ENCODE results near the gene KCNA4. TPM values are rescaled to one million over a fixed set of nuclear protein-coding genes. Genes with fewer than 3 reads are reported as not detected.

KCNA4 gene
- total and polyA plus RNA-seq, 4 donors = 0.07 to 2.9 (median 0.38) TPM

DNA sequence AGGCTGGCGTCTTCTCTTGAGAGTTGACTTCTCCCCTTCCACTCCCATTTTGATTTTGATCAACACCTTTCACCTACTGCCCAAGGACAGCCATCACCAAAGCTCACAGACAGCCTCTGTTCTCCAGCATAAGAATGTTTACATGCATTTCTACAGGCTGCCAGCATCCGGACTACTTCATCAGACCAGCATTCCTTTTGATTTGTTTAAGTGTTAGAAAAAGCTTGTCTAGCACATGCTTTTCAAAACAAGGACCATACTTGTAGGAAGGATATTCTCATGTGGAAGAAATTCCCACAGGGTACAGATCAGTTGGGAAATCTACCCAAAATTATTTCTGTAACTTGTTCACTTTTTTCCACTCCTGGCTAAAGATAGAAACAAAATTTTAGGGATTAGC lies 6.2 kb upstream of the KCNA4 start:
- TF ChIP-seq CTCF (IDR thresholded peaks at IDR 0.05; ENCODE audit: control extremely low read depth, extremely low read depth) = no peak
- DNase-seq (peak; percentile 59 to 84 (median 60)), ATAC-seq (ENCODE audit: insufficient read depth, low FRiP score) (peak; percentile 44)

DNA sequence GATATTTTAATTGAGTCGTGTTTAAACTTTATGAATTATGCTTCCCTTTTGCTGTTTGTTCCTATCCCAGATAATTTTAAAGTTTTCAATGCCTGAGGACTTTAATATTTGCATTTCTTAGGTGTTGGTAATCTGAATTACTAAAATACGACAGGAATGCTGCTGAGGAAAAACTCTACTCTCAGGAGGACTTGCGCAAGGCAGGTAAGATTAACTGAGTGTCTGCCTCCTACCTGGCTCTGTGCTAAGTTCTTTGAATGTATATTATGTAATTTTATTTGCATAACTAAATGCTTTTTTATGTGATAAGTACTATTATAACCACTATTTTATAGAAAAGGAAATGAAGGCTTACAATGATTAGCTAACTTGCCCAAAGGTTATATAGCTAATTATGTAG lies 2.7 kb upstream of the KCNA4 start:
- Histone ChIP-seq H3K4me3 (no peak overlapping the region), H3K27me3 (ENCODE audit: control insufficient read depth in 3 of 3, insufficient read depth in 3 of 3, low read length in 2 of 3) (peaks cover 0 to 18% (median 13%) of the 10 kb centered on the region in 3 donors), H3K4me1 (ENCODE audit: control insufficient read depth in 5 of 5, insufficient read depth in 5 of 5, low read length in 5 of 5) (peaks cover 0 to 49% (median 4%) of the 10 kb centered on the region in 5 donors), H3K9me3 (ENCODE audit: control insufficient read depth in 4 of 4, insufficient read depth in 3 of 4, low read length in 3 of 4) (peaks cover 0 to 2% (median 0%) of the 10 kb centered on the region in 4 donors), H3K27ac (ENCODE audit: low read depth in 1 of 2, low read length in 1 of 2) (no peak overlapping the region), H3K36me3 (ENCODE audit: control insufficient read depth in 4 of 4, insufficient read depth in 4 of 4, low read length in 4 of 4) (no peaks in the 10 kb centered on the region), H3K9ac (ENCODE audit: insufficient read depth in 1 of 2, low read length in 2 of 2) (no peak overlapping the region)
- 37 to 38% methylated on average over 3 of the region's 3 CpGs for WGBS, 2 donors
- DNase-seq (peak in 1 of 3 donors; percentile 48), ATAC-seq (ENCODE audit: insufficient read depth, low FRiP score) (no peak)
- TF ChIP-seq CTCF (IDR thresholded peaks at IDR 0.05; ENCODE audit: control extremely low read depth, extremely low read depth) = no peak

More for the DNA sequence above, 6.2 kb upstream of the KCNA4 start:
- H3K36me3 ChIP-seq (ENCODE audit: control insufficient read depth in 4 of 4, insufficient read depth in 4 of 4, low read length in 4 of 4) = no peaks in the 10 kb centered on the region
- WGBS, 2 donors = 29 to 35% methylated on average over 2 of the region's 2 CpGs
- H3K4me1 ChIP-seq (ENCODE audit: control insufficient read depth in 5 of 5, insufficient read depth in 5 of 5, low read length in 5 of 5) = peaks cover 0 to 29% (median 4%) of the 10 kb centered on the region in 5 donors
- H3K27ac ChIP-seq (ENCODE audit: low read depth in 1 of 2, low read length in 1 of 2) = no peak overlapping the region
- no peak overlapping the region for H3K4me3 ChIP-seq
- peaks cover 0 to under 1% (median 0%) of the 10 kb centered on the region in 3 donors for H3K27me3 ChIP-seq (ENCODE audit: control insufficient read depth in 3 of 3, insufficient read depth in 3 of 3, low read length in 2 of 3)
- H3K9me3 ChIP-seq (ENCODE audit: control insufficient read depth in 4 of 4, insufficient read depth in 3 of 4, low read length in 3 of 4) = no peaks in the 10 kb centered on the region
- no peak overlapping the region for H3K9ac ChIP-seq (ENCODE audit: insufficient read depth in 1 of 2, low read length in 2 of 2)

DNA sequence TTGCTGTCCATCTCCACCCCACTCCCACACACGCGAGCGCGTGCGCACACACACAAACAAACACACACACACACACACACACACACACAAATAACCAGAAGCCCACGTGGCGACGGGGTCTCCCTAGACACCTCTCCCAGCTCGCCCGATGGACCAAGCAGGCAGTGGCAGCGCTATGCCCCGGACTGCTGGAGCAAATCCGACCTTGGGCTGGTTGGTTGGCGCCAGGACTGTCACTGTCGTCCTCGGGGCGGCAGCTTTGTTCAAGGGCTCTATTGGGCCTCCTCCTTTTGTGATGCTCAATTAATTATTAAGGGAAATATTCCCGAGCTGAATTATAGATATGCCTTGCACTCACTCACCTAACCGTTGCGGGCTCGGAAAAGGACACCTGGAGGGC lies 1.7 kb upstream of the KCNA4 start:
- Histone ChIP-seq H3K36me3 (ENCODE audit: control insufficient read depth in 4 of 4, insufficient read depth in 4 of 4, low read length in 4 of 4) (no peaks in the 10 kb centered on the region), H3K9me3 (ENCODE audit: control insufficient read depth in 4 of 4, insufficient read depth in 3 of 4, low read length in 3 of 4) (peaks cover 0 to 2% (median 0%) of the 10 kb centered on the region in 4 donors), H3K4me3 (no peak overlapping the region), H3K9ac (ENCODE audit: insufficient read depth in 1 of 2, low read length in 2 of 2) (no peak overlapping the region), H3K27me3 (ENCODE audit: control insufficient read depth in 3 of 3, insufficient read depth in 3 of 3, low read length in 2 of 3) (peaks cover 0 to 23% (median 17%) of the 10 kb centered on the region in 3 donors), H3K4me1 (ENCODE audit: control insufficient read depth in 5 of 5, insufficient read depth in 5 of 5, low read length in 5 of 5) (peaks cover 0 to 44% (median 1%) of the 10 kb centered on the region in 5 donors), H3K27ac (ENCODE audit: low read depth in 1 of 2, low read length in 1 of 2) (no peak overlapping the region)
- TF ChIP-seq CTCF (IDR thresholded peaks at IDR 0.05; ENCODE audit: control extremely low read depth, extremely low read depth) = no peak
- ATAC-seq (ENCODE audit: insufficient read depth, low FRiP score) (no peak), DNase-seq (no peak)
- WGBS, 2 donors = 14 to 43% methylated on average over 21 of the region's 21 CpGs

- TF ChIP-seq CTCF (IDR thresholded peaks at IDR 0.05; ENCODE audit: control extremely low read depth, extremely low read depth) = no peak
- 8 to 19% methylated on average over 19 of the region's 19 CpGs for WGBS, 2 donors
- Histone ChIP-seq H3K4me3 (no peak overlapping the region), H3K9me3 (ENCODE audit: control insufficient read depth in 4 of 4, insufficient read depth in 3 of 4, low read length in 3 of 4) (peaks cover 0 to 2% (median 0%) of the 10 kb centered on the region in 4 donors), H3K27ac (ENCODE audit: low read depth in 1 of 2, low read length in 1 of 2) (no peak overlapping the region), H3K9ac (ENCODE audit: insufficient read depth in 1 of 2, low read length in 2 of 2) (no peak overlapping the region), H3K36me3 (ENCODE audit: control insufficient read depth in 4 of 4, insufficient read depth in 4 of 4, low read length in 4 of 4) (no peaks in the 10 kb centered on the region), H3K4me1 (ENCODE audit: control insufficient read depth in 5 of 5, insufficient read depth in 5 of 5, low read length in 5 of 5) (peaks cover 0 to 34% (median 1%) of the 10 kb centered on the region in 5 donors), H3K27me3 (ENCODE audit: control insufficient read depth in 3 of 3, insufficient read depth in 3 of 3, low read length in 2 of 3) (peaks cover 0 to 23% (median 17%) of the 10 kb centered on the region in 3 donors)
- DNase-seq (peak; percentile 32 to 61 (median 34)), ATAC-seq (ENCODE audit: insufficient read depth, low FRiP score) (peak; percentile 19)
Observed at GRCh38 chr11:30017445-30017895, 640 bp upstream of the KCNA4 start.

All from lung (tissue), 12 donors.